ENCODE results near the gene PSMG3.
A peak's percentile ranks its signal among the peaks of the same experiment; 100 is the strongest.
"Not testable (repeated sequence)": the region's sequence is repeated elsewhere in the genome, so short reads cannot be mapped to it uniquely, and the experiment has no call there.

PSMG3 gene

GRCh38 chr7:1531263-1531978 lies 38.4 kb downstream of the PSMG3 start:
- DNase-seq = no peak

- DNase-seq = no peak
Measured at GRCh38 chr7:1530946-1531262, 38.9 kb downstream of the PSMG3 start.

- no peak for DNase-seq
Measured at GRCh38 chr7:1529383-1530116, 40.3 kb downstream of the PSMG3 start.

GRCh38 chr7:1526271-1526754 lies 43.5 kb downstream of the PSMG3 start:
- DNase-seq = no peak

GRCh38 chr7:1525409-1525808 lies 44.4 kb downstream of the PSMG3 start:
- DNase-seq = no peak

DNA sequence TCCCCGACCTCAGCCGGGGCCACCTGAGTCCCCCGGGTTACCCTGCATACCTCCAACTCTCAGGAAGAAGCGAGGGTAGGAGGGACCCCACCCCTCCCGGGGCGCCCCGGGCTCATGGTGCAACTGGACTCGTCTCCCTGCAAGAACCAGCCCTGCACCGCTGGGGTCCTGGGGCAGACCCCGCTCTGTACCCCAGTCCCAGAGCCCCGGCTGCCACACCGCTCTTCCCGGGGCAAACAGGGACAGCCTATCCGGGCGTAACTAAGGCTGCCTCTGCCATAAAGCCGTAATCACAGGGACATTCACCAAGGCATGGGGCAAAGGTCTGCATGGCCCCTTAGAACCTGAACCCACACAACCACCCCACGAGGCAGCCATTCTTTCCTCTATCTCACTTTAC lies 46.0 kb downstream of the PSMG3 start:
- DNase-seq = no peak

DNA sequence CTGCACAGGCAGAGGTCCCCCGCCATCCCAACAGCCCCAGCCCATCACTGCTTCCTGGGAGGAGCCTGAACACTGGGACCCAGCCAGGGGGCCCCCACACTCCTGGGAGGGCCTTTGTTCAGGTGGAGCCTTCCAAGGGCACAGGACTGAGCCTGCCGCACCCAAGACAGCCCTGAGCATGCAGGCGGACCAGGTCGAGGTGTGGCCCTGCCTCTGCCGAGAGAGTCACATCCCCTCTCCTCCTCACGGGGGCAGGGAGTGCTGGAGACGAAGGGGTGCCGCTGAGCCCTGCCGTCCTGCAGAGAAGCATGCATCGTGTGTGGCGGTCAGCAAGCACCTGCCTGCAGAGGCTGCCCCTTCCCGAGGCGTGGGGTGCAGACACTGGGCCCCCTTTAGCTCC lies 46.6 kb downstream of the PSMG3 start:
- no peak for DNase-seq

- DNase-seq = no peak
Measured at GRCh38 chr7:1521456-1521855, 48.4 kb downstream of the PSMG3 start.

- peak; percentile 79 to 82 for DNase-seq
Measured at GRCh38 chr7:1520539-1521234, 49.1 kb downstream of the PSMG3 start.

DNA sequence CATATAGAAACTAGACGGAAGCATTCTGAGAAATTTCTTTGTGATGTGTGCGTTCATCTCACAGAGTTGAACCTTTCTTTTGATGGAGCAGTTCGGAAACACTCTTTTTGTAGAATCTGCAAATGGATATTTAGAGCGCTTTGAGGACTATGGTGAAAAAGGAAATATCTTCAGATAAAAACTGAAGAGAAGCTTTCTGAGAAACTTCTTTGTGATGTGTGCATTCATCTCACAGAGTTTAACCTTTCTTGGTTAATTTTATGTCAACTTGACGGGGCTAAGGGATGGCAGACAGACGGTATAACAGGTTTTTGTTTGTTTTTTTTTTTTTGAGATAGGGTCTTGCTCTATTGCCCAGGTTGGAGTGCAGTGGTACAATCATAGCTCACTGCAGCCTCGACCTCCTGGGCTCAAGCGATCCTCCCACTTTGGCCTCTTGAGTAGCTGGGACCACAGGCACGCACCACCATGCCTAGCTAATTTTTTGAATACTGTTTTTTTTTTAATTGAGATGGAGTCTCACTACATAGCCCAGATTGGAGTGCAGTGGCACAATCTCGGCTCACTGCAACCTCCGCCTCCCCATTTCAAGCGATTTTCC lies 50.4 kb downstream of the PSMG3 start:
- DNase-seq = not testable (repeated sequence)

All from SW 1271 (cell line).